SIG-M5 treated with dmso at 0.1 percent for 504 hours (cell line): ENCODE results near the gene NIPA2.
"Not testable (repeated sequence)": the region's sequence is repeated elsewhere in the genome, so short reads cannot be mapped to it uniquely, and the experiment has no call there.

Experiments
- DNase-seq: peaks from one replicate; lab custom pipeline; 2025; ENCODE audit not compliant: unreplicated experiment; lab: John Stamatoyannopoulos, UW

Gene NIPA2

DNA sequence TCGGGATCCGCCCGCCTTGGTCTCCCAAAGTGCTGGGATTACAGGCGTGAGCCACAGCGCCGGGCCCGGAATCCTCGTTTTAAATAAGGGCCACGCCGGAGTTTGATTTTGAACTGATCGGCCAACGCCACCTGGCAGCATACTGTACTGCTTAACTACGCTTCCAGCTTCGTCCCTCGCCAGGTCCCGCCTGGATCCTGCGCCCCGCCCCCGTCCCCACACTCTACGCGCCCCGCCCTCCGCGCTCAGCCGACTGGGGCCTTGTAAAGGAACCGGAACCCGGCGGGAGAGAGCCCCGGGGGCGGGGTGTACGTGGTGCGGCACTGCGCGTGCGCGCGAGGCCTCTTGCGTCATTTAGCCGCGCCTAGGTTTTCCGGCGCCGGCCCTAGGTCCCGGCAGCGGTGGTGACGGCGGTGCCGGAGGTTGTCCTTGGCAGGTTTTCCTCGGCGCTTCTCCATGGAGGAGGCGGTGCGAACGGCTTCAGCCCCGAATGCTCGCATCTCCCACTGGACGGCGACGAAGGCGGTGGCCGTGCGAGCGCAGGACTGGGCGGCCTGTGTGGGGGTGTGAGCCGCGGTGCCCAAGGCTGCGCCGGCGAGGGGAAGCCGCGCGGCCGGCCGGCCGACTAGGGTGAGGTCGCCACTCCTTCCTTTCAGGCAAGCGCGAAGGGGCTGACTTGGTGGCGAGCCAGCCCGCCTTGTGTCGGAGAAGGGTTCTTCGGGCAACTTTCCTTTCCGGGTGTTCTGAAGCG, at the start of gene NIPA2:
TSS of gene NIPA2 (plus strand) at position 375 of the 751 bp plus-strand sequence. CDS start 13,066 bp downstream, outside the sequence.
- peak; percentile 93 for DNase-seq

- DNase-seq: no peak
Observed at GRCh38 chr15:22794063-22794462, 44.4 kb upstream of the NIPA2 start.

GRCh38 chr15:22794621-22795167, 43.8 kb upstream of the NIPA2 start:
- DNase-seq: no peak

- no peak for DNase-seq
Observed at GRCh38 chr15:22795206-22796063, 43.0 kb upstream of the NIPA2 start.

DNA sequence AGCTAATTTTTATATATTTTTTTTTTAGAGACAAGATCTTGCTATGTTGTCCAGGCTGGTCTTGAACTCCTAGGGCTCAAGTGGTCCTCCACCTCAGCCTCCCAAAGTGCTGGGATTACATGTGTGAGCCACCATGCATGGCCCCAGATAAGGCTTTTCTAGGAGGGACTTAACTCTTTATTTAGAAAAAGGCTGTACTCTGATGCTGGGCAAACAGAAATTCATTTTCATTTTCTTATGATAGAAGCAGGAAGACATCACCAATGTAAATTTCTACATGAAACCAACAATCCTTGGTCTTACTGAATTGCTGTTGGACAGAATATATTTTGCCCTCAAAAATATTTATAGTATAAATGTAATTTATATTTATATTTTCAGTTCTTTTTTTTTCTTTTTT, 42.4 kb upstream of the NIPA2 start:
- no peak for DNase-seq

DNA sequence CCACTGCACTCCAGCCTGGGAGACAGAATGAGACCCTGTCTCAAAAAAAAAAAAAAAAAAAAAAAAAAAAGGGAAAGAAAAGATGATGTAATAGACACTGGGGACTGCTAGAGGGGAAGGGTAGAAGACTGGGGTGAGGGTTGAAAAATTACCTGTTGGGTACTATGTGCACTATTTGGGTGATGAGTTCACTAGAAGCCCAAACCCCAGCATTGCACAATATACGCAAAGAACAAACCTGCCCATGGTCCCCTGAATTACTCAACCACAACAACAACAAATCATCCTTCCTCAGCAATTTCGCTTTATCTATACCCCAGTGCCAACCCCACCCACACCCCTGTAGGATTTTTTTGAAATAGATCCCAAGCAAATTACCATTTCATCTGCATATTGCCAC, 38.6 kb upstream of the NIPA2 start:
- DNase-seq: no peak

DNA sequence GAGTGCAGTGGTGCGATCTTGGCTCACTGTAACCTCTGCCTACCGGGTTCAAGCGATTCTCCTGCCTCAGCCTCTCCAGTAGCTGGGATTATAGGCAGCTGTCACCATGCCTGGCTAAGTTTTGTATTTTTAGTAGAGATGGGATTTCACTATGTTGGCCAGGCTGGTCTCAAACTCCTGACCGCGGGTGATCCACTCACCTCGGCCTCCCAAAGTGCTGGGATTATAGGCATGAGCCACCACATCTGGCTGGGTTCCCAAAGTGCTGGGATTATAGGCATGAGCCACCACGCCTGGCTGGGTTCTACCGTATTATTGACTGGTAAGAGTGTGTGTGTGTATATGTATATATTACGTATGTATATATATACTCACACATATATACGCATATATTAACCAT, 35.5 kb upstream of the NIPA2 start:
- not testable (repeated sequence) for DNase-seq

GRCh38 chr15:22806156-22806555, 32.3 kb upstream of the NIPA2 start:
- DNase-seq: no peak

GRCh38 chr15:22806664-22807063, 31.8 kb upstream of the NIPA2 start:
- DNase-seq: no peak

- DNase-seq: not testable (repeated sequence)
Observed at GRCh38 chr15:22807831-22808230, 30.6 kb upstream of the NIPA2 start.

- DNase-seq: no peak
Observed at GRCh38 chr15:22808240-22808639, 30.2 kb upstream of the NIPA2 start.

GRCh38 chr15:22808761-22809280, 29.6 kb upstream of the NIPA2 start:
- no peak for DNase-seq

- DNase-seq: no peak
Observed at GRCh38 chr15:22810033-22810852, 28.2 kb upstream of the NIPA2 start.

DNA sequence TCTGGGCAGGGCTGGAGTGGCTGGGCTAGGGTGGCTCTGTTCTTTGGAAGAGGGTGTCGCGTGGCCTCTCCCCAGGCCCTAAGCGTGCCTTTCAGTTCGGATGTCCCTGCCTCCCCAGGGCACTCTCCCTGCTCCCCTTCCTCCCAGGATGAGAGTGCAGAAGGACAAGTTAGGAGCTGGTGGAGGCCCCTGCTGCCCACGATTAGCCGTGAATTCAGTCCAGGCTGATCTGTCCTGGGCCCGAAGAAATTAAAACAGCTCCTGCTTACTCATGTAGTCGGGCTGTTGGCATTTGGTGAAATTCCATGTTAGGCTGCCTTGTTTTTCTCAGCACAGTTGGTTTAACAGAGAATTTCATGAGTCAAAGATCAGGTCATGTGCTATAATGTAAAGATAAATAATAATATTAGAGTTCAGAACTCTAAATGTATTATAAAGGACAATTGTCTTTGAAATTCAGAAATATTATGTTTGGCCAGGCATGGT, 27.6 kb upstream of the NIPA2 start:
- DNase-seq: no peak

GRCh38 chr15:22811640-22812039, 26.8 kb upstream of the NIPA2 start:
- peak; percentile 7 for DNase-seq

GRCh38 chr15:22813844-22814243, 24.6 kb upstream of the NIPA2 start:
- DNase-seq: no peak

DNA sequence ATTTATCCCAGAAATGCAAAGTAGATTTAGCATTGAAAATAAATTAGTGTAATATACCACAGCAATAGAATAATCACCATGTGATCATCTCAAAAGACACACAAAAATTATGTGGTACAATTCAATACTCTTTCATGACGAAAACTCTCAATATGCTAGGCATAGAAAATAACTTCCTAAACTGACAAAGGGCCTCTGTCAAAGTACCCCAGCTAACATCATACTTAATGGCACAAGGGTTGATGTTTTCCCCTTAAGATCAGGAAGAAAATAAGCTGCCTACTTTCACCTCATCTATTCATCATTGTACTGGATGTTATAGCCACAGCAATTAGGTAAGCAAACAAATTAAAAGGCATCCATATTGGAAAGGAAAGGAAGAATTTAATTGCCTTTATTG, 22.7 kb upstream of the NIPA2 start:
- DNase-seq: no peak

- no peak for DNase-seq
Observed at GRCh38 chr15:22819651-22820050, 18.8 kb upstream of the NIPA2 start.

GRCh38 chr15:22823495-22824128, 14.9 kb upstream of the NIPA2 start:
- DNase-seq: no peak

DNA sequence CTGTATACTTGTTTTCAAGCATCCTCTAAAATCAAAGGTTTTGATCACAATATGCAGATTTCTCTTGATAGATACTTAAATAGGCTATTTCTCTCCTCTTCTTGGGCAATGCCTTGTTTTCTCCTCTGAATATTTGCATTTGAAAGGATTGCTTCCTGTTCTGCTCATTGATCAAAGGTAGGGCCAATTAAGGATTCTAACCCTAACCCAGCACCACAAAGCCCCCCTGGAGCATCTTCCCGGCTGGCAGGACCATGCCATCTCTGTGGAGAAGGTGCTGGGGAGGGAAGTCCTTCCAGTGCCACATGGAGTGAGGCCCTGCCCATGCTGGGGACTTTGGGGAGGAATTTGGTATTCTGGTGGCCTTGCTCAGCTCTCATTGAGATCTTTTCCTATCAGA, 11.3 kb upstream of the NIPA2 start:
- DNase-seq: no peak
